Endothelial cell of umbilical vein (primary cell): ENCODE data around the gene TTC9.

Experiments used
- POLR2AphosphoS5 ChIP-seq: IDR thresholded peaks from 2 replicates; pipeline ENCODE4 v1.6.1; 2012; ENCODE audit warnings: low read depth, mild to moderate bottlenecking, control low read depth, low read length, moderate library complexity; ENCODE audit not compliant: insufficient read depth
- TF ChIP-seq, protein P1 (sequence below): IDR thresholded peaks from 2 replicates; pipeline ENCODE4 v1.6.1; 2011; ENCODE audit not compliant: insufficient read depth, insufficient read length

DNA sequence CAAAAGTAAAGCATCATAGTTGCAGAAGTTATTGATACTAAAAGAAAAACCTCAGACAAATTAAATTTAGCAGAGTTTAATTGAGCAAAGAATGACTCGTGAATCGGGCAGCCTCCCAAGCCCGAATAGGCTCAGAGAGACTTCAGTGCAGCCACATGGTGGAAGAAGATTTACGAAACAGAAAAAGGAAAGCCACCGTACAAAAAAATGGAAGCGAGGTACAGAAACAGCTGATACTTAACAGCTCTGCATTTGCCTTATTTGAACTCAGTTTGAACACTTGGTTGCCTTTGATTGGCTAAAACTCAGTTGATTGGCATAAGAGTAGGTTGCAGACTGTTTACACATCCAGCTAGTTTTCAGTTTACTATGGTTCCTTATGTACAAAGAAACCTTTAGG is 12.9 kb downstream of the TTC9 start:
- no peak for TF ChIP-seq POLR2AphosphoS5
- TF ChIP-seq, protein P1, sequence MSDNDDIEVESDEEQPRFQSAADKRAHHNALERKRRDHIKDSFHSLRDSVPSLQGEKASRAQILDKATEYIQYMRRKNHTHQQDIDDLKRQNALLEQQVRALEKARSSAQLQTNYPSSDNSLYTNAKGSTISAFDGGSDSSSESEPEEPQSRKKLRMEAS = no peak
